Fibroblast of skin of abdomen (primary cell): ENCODE measurements around the gene VAT1L.

Experiments
- DNase-seq: peaks from one replicate; pipeline ENCODE4 v3.0.0-alpha.2; 2013

Gene VAT1L

GRCh38 chr16:77836801-77837200, 48.4 kb downstream of the VAT1L start:
- DNase-seq = no peak

- peak; percentile 31 for DNase-seq
Measured at GRCh38 chr16:77838597-77839255, 50.4 kb downstream of the VAT1L start.

- DNase-seq = no peak
Measured at GRCh38 chr16:77840093-77840492, 51.7 kb downstream of the VAT1L start.

- DNase-seq = peak; percentile 79
Measured at GRCh38 chr16:77840673-77841501, 52.5 kb downstream of the VAT1L start.

- DNase-seq = no peak
Measured at GRCh38 chr16:77841502-77841763, 53.1 kb downstream of the VAT1L start.

GRCh38 chr16:77842468-77842867, 54.1 kb downstream of the VAT1L start:
- no peak for DNase-seq

- peak; percentile 38 for DNase-seq
Measured at GRCh38 chr16:77843405-77843804, 55.0 kb downstream of the VAT1L start.

- DNase-seq = no peak
Measured at GRCh38 chr16:77844801-77845200, 56.4 kb downstream of the VAT1L start.

GRCh38 chr16:77849646-77850258, 61.4 kb downstream of the VAT1L start:
- DNase-seq = no peak

GRCh38 chr16:77850636-77851333, 62.4 kb downstream of the VAT1L start:
- peak; percentile 40 for DNase-seq

GRCh38 chr16:77853161-77853560, 64.8 kb downstream of the VAT1L start:
- DNase-seq = peak; percentile 19

GRCh38 chr16:77856438-77857160, 68.2 kb downstream of the VAT1L start:
- no peak for DNase-seq

GRCh38 chr16:77858060-77858459, 69.7 kb downstream of the VAT1L start:
- DNase-seq = no peak

- no peak for DNase-seq
Measured at GRCh38 chr16:77859493-77860232, 71.3 kb downstream of the VAT1L start.

- no peak for DNase-seq
Measured at GRCh38 chr16:77860953-77861352, 72.6 kb downstream of the VAT1L start.

GRCh38 chr16:77863250-77863649, 74.9 kb downstream of the VAT1L start:
- DNase-seq = no peak

GRCh38 chr16:77866752-77867151, 78.4 kb downstream of the VAT1L start:
- DNase-seq = no peak

GRCh38 chr16:77868052-77868451, 79.7 kb downstream of the VAT1L start:
- DNase-seq = no peak

- no peak for DNase-seq
Measured at GRCh38 chr16:77868478-77868877, 80.1 kb downstream of the VAT1L start.

- peak; percentile 33 for DNase-seq
Measured at GRCh38 chr16:77869997-77870813, 81.8 kb downstream of the VAT1L start.

- DNase-seq = no peak
Measured at GRCh38 chr16:77871932-77872331, 83.6 kb downstream of the VAT1L start.
